ENCODE measurements around the gene BYSL. TPM values are rescaled to one million over a fixed set of nuclear protein-coding genes. Genes with fewer than 3 reads are reported as not detected.

BYSL gene
- total and polyA plus RNA-seq, 5 experiments from 2014 or later = 3.5 to 7.6 (median 5.3) TPM

DNA sequence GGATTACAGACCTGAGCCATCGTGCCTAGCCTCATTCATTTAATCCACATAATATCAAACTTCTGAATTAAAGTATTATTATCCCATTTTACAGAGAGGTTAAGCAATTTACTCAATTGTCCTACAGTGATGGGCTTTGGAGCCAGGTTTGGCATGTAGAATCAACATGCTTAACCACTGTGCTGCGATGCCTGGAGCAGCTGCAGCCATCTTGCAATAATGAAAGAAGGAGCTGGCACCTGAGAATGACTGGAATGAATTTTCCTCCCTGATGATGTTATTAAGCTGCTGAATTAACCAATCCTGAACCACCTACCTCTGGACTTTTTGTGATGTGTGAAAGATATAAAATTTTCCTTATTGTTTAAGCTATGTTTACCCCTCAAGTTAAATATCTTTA, 33.4 kb downstream of the BYSL start:
- peaks cover 0 to 66% (median 16%) of the 10 kb centered on the region in 3 donors for H3K36me3 Mint-ChIP-seq
- H3K27me3 Mint-ChIP-seq = no peaks in the 10 kb centered on the region
- H3K27ac Mint-ChIP-seq = peak overlapping the region in 9 of 10 donors; percentile 16 to 82 (median 50)
- ATAC-seq (no peak), DNase-seq (no peak)
- peaks cover 22 to 70% (median 63%) of the 10 kb centered on the region in 4 donors for H3K4me1 Mint-ChIP-seq
- no peaks in the 10 kb centered on the region for H3K9me3 Mint-ChIP-seq
- H3K4me3 Mint-ChIP-seq = peak overlapping the region in 2 of 10 donors; percentile 18 to 42
- POLR2A ChIA-PET = interaction anchor here (0.6 to 0.8 kb wide), 2 partner anchors 37 to 53 kb away, joined by 3 to 4 read pairs; no protein-coding TSS in a partner anchor

DNA sequence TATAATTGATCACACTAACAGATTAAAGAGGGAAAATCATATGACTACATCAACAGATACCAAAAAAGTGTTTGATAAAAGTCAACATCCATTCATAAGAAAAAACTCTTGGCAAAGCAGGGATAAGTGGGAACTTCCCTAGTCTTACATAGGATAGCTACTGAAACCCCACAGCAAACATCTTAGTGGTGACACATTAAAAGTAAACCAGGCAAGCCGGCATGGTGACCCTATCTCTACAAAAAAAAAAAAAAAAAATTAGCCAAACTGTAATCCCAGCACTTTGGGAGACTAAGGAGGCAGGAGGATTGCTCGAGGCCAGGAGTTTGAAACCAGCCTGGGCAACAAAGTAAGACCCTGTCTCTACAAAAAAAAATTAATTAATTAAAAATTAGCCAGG, 34.1 kb downstream of the BYSL start:
- Mint-ChIP-seq H3K27ac (peak overlapping the region in 4 of 10 donors; percentile 16 to 82 (median 38)), H3K27me3 (no peaks in the 10 kb centered on the region), H3K9me3 (no peaks in the 10 kb centered on the region), H3K4me3 (no peak overlapping the region), H3K36me3 (peaks cover 0 to 64% (median 16%) of the 10 kb centered on the region in 3 donors), H3K4me1 (peaks cover 22 to 72% (median 65%) of the 10 kb centered on the region in 4 donors)
- DNase-seq (no peak), ATAC-seq (no peak)
- POLR2A ChIA-PET = interaction anchor here (0.7 to 0.8 kb wide), 2 partner anchors 52 to 168 kb away, joined by 3 read pairs; partner anchors contain the start of gene TOMM6

DNA sequence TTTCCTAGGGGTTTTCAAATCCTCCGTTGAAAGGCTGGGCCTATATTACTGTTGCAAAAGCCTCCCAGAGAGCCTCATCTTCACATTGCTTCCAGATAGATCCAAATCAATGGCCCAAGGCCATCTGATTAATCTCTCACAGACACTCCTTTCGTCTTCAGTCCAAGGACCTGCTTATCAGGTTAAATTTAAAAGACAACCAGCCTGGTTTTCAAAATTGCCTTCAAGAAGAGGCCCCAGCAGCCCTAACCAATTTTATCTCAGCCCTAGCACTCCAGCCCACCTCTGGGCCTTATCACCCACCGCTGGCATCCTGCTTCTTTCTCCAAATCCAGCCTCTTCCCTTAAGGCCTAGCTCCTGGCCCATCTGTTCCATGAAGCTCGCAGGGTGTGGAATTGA, 35.8 kb downstream of the BYSL start:
- Mint-ChIP-seq H3K27me3 (no peaks in the 10 kb centered on the region), H3K36me3 (peaks cover 0 to 70% (median 13%) of the 10 kb centered on the region in 3 donors), H3K4me1 (peaks cover 27 to 81% (median 71%) of the 10 kb centered on the region in 4 donors), H3K27ac (peak overlapping the region in 8 of 10 donors; percentile 50 to 89 (median 70)), H3K9me3 (no peaks in the 10 kb centered on the region), H3K4me3 (peak overlapping the region in 2 of 10 donors; percentile 15 to 20)
- POLR2A ChIA-PET = no interaction called here
- ATAC-seq (no peak), DNase-seq (no peak)

DNA sequence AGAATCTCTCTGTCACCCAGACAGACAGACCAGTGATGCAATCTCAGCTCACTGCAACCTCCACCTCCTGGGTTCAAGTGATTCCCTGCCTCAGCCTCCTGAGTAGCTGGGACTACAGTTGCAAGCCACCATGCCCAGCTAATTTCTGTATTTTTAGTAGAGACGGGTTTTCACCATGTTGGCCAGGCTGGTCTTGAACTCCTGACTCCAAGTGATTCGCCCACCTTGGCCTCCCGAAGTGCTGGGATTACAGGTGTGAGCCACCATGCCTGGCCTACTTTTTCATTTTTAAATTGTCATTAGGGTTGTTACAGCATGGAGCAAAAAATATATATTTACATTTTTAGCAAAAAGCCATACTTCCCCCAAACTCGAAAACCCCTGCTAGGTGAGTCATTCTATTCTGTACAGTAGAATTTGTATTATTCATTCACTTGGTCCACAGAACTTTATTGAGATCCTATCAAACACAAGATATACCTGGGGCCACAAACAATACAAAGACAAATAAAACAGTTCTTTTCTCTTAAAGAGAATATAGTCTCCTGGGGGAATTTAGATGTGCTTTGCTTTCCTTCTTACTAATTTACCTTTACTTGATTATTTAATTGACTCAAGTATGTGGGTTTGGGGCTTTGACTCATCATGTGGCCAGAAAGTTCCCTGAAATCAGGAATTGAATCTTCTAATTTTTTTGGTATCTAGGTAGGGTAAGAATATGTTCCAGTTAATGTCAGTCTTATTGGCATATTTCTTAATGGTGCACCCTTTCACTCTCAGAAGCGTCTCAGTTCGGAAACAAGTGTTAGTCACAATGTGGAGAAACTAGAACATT, 36.9 kb downstream of the BYSL start:
- DNase-seq (no peak), ATAC-seq (peak in 1 of 2 donors; percentile 24)
- Mint-ChIP-seq H3K4me3 (peak overlapping the region in 7 of 10 donors; percentile 4 to 68 (median 23)), H3K27ac (peak overlapping the region in 9 of 10 donors; percentile 18 to 89 (median 62)), H3K4me1 (peaks cover 30 to 79% (median 73%) of the 10 kb centered on the region in 4 donors), H3K27me3 (no peaks in the 10 kb centered on the region), H3K9me3 (no peaks in the 10 kb centered on the region), H3K36me3 (peaks cover 0 to 71% (median 15%) of the 10 kb centered on the region in 3 donors)
- POLR2A ChIA-PET = interaction anchor here (0.6 kb wide), 2 partner anchors 51 to 86 kb away, joined by 3 to 5 read pairs; no protein-coding TSS in a partner anchor

DNA sequence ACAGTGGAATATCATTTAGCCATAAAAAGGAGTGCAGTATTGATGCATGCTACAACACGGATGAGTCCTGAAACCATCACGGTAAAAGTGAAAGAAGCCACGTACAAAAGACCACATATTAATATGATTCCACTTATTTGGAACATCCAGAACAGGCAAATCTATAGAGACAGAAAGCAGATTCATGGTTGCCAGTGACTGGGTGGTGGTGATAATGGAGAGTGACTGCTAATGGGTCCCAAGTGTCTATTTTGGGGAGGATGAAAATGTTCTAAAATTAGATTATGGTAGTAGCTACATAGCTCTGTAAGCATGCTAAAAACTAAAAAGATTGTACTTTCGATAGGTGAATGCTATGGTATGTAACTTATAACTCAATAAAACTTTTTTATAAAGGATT, 38.7 kb downstream of the BYSL start:
- peak overlapping the region in 2 of 10 donors; percentile 7 to 16 for H3K4me3 Mint-ChIP-seq
- no peaks in the 10 kb centered on the region for H3K9me3 Mint-ChIP-seq
- H3K36me3 Mint-ChIP-seq = peaks cover 0 to 75% (median 10%) of the 10 kb centered on the region in 3 donors
- POLR2A ChIA-PET = interaction anchor here (0.7 kb wide), 1 partner anchor 10 kb away, joined by 3 read pairs; no protein-coding TSS in a partner anchor
- ATAC-seq (no peak), DNase-seq (no peak)
- peaks cover 39 to 85% (median 79%) of the 10 kb centered on the region in 4 donors for H3K4me1 Mint-ChIP-seq
- H3K27me3 Mint-ChIP-seq = no peaks in the 10 kb centered on the region
- H3K27ac Mint-ChIP-seq = peak overlapping the region; percentile 6 to 94 (median 58)

DNA sequence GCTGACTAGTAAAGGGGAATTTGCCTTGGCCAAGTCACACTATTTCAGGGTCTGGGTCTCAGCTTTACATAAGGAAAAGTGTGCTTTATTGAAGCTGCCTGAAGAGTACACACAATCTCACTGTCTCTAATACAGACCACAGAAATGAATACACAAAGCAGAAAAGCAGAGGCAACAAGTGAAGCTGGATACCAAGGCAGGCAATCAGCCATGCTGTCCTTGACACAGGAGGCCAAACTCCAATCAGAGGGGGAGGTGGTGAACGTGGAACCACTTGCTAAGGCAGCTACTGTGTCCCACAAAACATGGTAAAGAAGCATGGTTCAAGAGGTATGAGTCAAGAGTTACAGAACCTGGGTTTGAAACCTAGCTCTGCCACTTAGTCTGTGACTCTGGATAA, 42.1 kb downstream of the BYSL start:
- no peak for ATAC-seq
- Mint-ChIP-seq H3K27me3 (no peaks in the 10 kb centered on the region), H3K4me3 (peak overlapping the region in 7 of 10 donors; percentile 22 to 47 (median 26)), H3K9me3 (no peaks in the 10 kb centered on the region), H3K27ac (peak overlapping the region; percentile 29 to 94 (median 82)), H3K4me1 (peaks cover 44 to 92% (median 90%) of the 10 kb centered on the region in 4 donors), H3K36me3 (peaks cover 0 to 86% (median 4%) of the 10 kb centered on the region in 3 donors)
- POLR2A ChIA-PET = interaction anchor here (1.3 to 2.1 kb wide), 4 partner anchors 10 to 81 kb away, joined by 3 to 7 read pairs (median 4); partner anchors contain the start of gene CCND3
- DNase-seq = no peak

DNA sequence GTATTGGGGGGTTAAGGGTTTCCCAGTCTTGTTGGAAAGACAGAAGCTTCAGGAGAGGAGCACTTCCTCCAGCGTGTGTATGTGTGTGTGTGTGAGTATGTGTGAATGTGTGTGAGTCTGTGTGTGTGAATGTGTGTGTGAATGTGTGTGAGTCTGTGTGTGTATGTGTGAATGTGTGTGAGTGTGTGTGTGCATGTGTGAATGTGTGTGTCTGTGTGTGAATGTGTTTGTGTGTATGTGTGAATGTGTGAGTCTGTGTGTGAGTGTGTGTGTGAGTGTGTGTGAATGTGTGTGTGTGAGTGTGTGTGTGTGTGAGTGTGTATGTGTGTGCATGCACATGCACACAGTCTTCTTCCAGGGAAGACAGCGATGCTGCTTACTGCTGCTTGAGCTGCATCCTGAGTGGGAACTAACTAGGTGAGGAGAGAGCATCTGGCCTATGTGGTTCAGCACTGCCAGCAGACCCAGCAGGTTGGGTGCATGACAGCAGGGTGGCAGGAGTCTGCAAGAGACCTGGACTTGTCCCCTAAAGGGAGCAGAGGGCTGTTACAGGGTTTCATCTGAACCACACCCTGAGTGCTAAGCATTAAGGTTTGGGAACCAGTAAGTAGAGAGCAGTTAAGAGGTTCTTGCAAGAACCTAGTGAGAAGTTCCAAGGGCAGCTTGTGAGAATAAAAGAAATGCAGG, 43.0 kb downstream of the BYSL start:
- peaks cover 39 to 92% (median 90%) of the 10 kb centered on the region in 4 donors for H3K4me1 Mint-ChIP-seq
- peak; percentile 34 to 60 for ATAC-seq
- DNase-seq = peak in 1 of 10 donors; percentile 15
- H3K9me3 Mint-ChIP-seq = no peaks in the 10 kb centered on the region
- H3K4me3 Mint-ChIP-seq = peak overlapping the region in 7 of 10 donors; percentile 1 to 63 (median 27)
- POLR2A ChIA-PET = interaction anchor here (1.3 to 2.1 kb wide), 3 partner anchors 9 to 24 kb away, joined by 3 to 7 read pairs (median 5); partner anchors contain the start of gene CCND3
- H3K27ac Mint-ChIP-seq = peak overlapping the region; percentile 70 to 94 (median 82)
- H3K36me3 Mint-ChIP-seq = peaks cover 0 to 87% (median 4%) of the 10 kb centered on the region in 3 donors
- no peaks in the 10 kb centered on the region for H3K27me3 Mint-ChIP-seq

DNA sequence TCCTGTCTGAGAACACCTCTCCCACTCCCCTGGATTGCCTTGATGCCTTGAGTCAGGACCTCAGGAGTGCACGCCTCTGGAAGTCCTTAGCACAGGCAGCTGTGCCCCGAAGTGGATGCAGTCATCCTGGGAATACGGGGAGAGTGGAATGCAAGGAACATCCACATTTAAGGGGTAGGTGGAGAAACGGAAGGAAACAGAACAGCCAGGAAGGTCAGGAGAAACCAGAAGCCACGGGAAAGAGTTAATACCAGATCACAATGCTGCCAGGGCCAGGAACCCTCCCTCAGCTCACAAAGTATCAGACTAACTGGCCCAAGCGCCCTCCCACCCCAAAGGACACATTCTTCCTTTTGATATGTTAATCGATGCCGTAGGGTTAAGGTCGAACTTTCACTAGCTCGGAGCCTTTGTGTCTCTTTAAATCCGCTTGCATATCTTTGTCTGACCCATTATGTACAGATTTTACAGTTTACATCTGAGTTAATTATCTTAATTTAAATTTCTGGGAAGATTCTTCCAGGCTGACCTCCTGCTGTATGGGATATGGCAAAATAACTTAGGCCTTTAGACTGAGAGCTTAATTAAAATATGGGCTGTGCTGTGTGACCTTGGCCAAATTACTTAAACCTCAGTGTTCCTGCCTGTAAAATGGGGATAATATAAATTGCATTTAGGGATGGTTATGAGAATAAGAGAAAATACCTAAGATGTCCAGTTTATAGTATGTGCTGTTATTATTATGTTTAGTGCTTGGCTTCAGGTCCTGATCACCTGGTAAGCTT, 44.3 kb downstream of the BYSL start:
- Mint-ChIP-seq H3K4me1 (peaks cover 44 to 90% (median 88%) of the 10 kb centered on the region in 4 donors), H3K27me3 (no peaks in the 10 kb centered on the region), H3K36me3 (peaks cover 0 to 83% (median 4%) of the 10 kb centered on the region in 3 donors), H3K9me3 (no peaks in the 10 kb centered on the region), H3K27ac (peak overlapping the region in 9 of 10 donors; percentile 15 to 94 (median 74)), H3K4me3 (peak overlapping the region in 4 of 10 donors; percentile 19 to 33 (median 21))
- POLR2A ChIA-PET = interaction anchor here (0.6 kb wide), 1 partner anchor 138 kb away, joined by 3 read pairs; no protein-coding TSS in a partner anchor
- ATAC-seq (no peak), DNase-seq (no peak)

DNA sequence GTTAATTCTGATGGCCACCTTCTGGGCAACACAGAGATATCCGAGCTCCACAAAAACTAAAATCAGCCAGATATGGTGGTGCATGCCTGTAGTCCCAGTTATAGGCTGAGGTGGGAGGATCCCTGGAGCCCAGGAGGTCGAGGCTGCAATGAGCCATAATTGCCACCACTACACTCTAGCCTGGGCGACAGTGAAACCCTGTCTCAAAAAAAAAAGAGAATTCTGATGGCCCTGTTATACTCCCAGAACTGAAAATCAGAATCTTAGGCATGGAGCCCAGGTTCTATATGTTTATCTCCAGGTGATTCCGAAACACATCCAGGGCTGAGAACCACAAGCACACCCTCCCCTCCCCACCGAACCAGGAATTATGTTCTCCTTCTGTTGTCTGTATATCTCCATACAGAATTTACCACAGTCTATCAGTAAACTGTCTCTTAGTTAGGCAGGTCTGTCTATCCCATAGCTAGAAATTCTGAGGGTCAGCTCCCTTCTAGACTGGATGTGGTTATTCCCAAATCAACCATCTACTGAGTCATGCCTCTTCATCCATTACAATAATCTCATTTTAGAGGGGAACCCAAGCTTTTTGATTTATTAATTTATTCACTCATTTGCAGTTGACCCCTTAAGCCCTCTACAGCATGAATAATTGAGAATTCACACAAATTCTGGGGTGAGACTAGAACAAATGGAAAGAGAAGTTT, 45.1 kb downstream of the BYSL start:
- no peak overlapping the region for H3K4me3 Mint-ChIP-seq

DNA sequence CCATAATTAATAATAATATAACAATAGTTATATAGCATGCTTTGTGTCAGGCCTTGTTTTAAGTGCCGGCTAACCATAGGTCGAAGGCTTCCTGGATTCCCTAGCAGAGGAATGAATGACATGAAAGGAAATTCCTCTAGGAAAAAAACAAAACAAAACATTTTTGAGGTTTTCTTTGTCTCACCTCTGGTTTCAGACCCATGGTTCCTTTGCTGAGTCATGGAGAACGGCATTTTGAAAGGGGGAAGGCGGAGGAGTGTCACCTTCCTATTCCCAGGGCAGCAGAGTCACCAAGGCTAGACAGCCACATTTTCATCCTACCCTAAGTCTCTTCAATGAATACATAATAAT, 45.6 kb downstream of the BYSL start:
- no peak for DNase-seq
- Mint-ChIP-seq H3K9me3 (no peaks in the 10 kb centered on the region), H3K27me3 (no peaks in the 10 kb centered on the region), H3K27ac (peak overlapping the region in 6 of 10 donors; percentile 25 to 89 (median 60)), H3K4me3 (no peak overlapping the region), H3K4me1 (peaks cover 38 to 88% (median 84%) of the 10 kb centered on the region in 4 donors), H3K36me3 (peaks cover 0 to 76% (median 4%) of the 10 kb centered on the region in 3 donors)
- no peak for ATAC-seq
- POLR2A ChIA-PET = interaction anchor here (2.2 kb wide), 1 partner anchor 75 kb away, joined by 4 read pairs; no protein-coding TSS in a partner anchor

More for the DNA sequence above, 45.1 kb downstream of the BYSL start:
- DNase-seq (no peak), ATAC-seq (no peak)
- Mint-ChIP-seq H3K4me1 (peaks cover 43 to 90% (median 88%) of the 10 kb centered on the region in 4 donors), H3K27ac (peak overlapping the region in 6 of 10 donors; percentile 17 to 94 (median 66)), H3K36me3 (peaks cover 0 to 82% (median 4%) of the 10 kb centered on the region in 3 donors), H3K9me3 (no peaks in the 10 kb centered on the region), H3K27me3 (no peaks in the 10 kb centered on the region)
- POLR2A ChIA-PET = interaction anchor here (2.2 kb wide), 1 partner anchor 76 kb away, joined by 4 read pairs; no protein-coding TSS in a partner anchor
